WTC11 (cell line): ENCODE data around the gene CTNNA3. TPM values are rescaled to one million over a fixed set of nuclear protein-coding genes. Genes with fewer than 3 reads are reported as not detected.

Experiments used
- ATAC-seq: fragments of 200-7000 bp; cut with Tn5 transposase; 2 replicates; pipeline ENCODE4 v1.10.0; 2021; ENCODE audit warnings: mild to moderate bottlenecking, moderate library complexity
- CTCF ChIA-PET: fragments of 300-600 bp; sonication (Branson Sonifier 250); formaldehyde crosslinking; loops from one replicate; lab custom pipeline; 2021; ENCODE audit warnings: antibody characterized with exemption; lab: Charles Lee
- POLR2A ChIA-PET: fragments of 350-600 bp; sonication (Branson Sonifier 250); formaldehyde crosslinking; loops from one replicate; lab custom pipeline; 2021; ENCODE audit warnings: antibody characterized with exemption; lab: Charles Lee
- DNase-seq: peaks from one replicate; pipeline ENCODE4 v3.0.0; 2021; ENCODE audit warnings: low spot score
- H3K27ac Mint-ChIP-seq: 2 replicates; pipeline ENCODE4 v1.8.0; 2021; ENCODE audit warnings: mixed read lengths
- H3K27me3 Mint-ChIP-seq: 2 replicates; pipeline ENCODE4 v1.8.0; 2021; ENCODE audit warnings: low read depth, mild to moderate bottlenecking, moderate library complexity, mixed read lengths
- H3K36me3 Mint-ChIP-seq: 2 replicates; pipeline ENCODE4 v1.8.0; 2021; ENCODE audit warnings: mixed read lengths
- H3K4me1 Mint-ChIP-seq: 2 replicates; pipeline ENCODE4 v1.8.0; 2022; ENCODE audit warnings: mixed read lengths
- H3K4me3 Mint-ChIP-seq: 2 replicates; pipeline ENCODE4 v1.8.0; 2021; ENCODE audit warnings: mild to moderate bottlenecking, moderate library complexity, mixed read lengths
- H3K9me3 Mint-ChIP-seq: 2 replicates; pipeline ENCODE4 v1.8.0; 2021; ENCODE audit warnings: mixed read lengths
- ESRRA ChIP-seq: sonication (generic); formaldehyde crosslinking; IDR thresholded peaks from 2 replicates; pipeline ENCODE4 v1.8.1; 2022; ENCODE audit warnings: mild to moderate bottlenecking, missing genetic modification reagents, borderline replicate concordance
- ETV6 ChIP-seq: sonication (generic); formaldehyde crosslinking; IDR thresholded peaks from 2 replicates; pipeline ENCODE4 v1.8.1; 2022; ENCODE audit warnings: mild to moderate bottlenecking, missing genetic modification reagents
- FOXP1 ChIP-seq: sonication (generic); formaldehyde crosslinking; IDR thresholded peaks from 2 replicates; pipeline ENCODE4 v1.8.0; 2022; ENCODE audit warnings: missing genetic modification reagents, mild to moderate bottlenecking, moderate library complexity, borderline replicate concordance
- GABPB1 ChIP-seq: sonication (generic); formaldehyde crosslinking; IDR thresholded peaks from 2 replicates; pipeline ENCODE4 v1.8.1; 2023; ENCODE audit warnings: mild to moderate bottlenecking, missing genetic modification reagents
- GTF2I ChIP-seq: fragments of 250-450 bp; sonication (Bioruptor Pico); conservative IDR thresholded peaks from 2 replicates; pipeline ENCODE4 v1.4.0; 2021; ENCODE audit warnings: mild to moderate bottlenecking
- NFYB ChIP-seq: sonication (generic); formaldehyde crosslinking; conservative IDR thresholded peaks from 2 replicates; pipeline ENCODE4 v1.8.0; 2022; ENCODE audit warnings: low read depth, missing genetic modification reagents
- RORB ChIP-seq: fragments of 250-450 bp; sonication (Bioruptor Pico); IDR thresholded peaks from 2 replicates; pipeline ENCODE4 v1.9.0; 2021; ENCODE audit warnings: mild to moderate bottlenecking
- SP1 ChIP-seq: sonication (generic); formaldehyde crosslinking; conservative IDR thresholded peaks from 2 replicates; pipeline ENCODE4 v1.8.1; 2022; ENCODE audit warnings: missing genetic modification reagents
- ZBTB21 ChIP-seq: sonication (generic); formaldehyde crosslinking; IDR thresholded peaks from 2 replicates; pipeline ENCODE4 v1.8.1; 2023; ENCODE audit warnings: mild to moderate bottlenecking, missing genetic modification reagents, borderline replicate concordance
- ZNF138 ChIP-seq: sonication (generic); formaldehyde crosslinking; conservative IDR thresholded peaks from 2 replicates; pipeline ENCODE4 v1.8.1; 2022; ENCODE audit warnings: mild to moderate bottlenecking, moderate library complexity, missing genetic modification reagents
- ZNF263 ChIP-seq: sonication (generic); formaldehyde crosslinking; IDR thresholded peaks from 2 replicates; pipeline ENCODE4 v1.8.1; 2022; ENCODE audit warnings: low read depth, mild to moderate bottlenecking, moderate library complexity, missing genetic modification reagents
- total RNA-seq: library from RNA; stranded (reverse); gene quantifications from 3 replicates; pipeline ENCODE4 v1.2.3, GENCODE V29; 2021
- TF ChIP-seq, protein P1 (sequence below): sonication (generic); formaldehyde crosslinking; IDR thresholded peaks from 2 replicates; pipeline ENCODE4 v1.8.0; 2022; ENCODE audit warnings: mild to moderate bottlenecking, missing genetic modification reagents
- TF ChIP-seq, protein P2 (sequence below): sonication (generic); formaldehyde crosslinking; IDR thresholded peaks from 2 replicates; pipeline ENCODE4 v1.8.0; 2022; ENCODE audit warnings: mild to moderate bottlenecking, missing genetic modification reagents
- TF ChIP-seq, protein P3 (sequence below): fragments of 250-450 bp; sonication (Bioruptor Pico); conservative IDR thresholded peaks from 2 replicates; pipeline ENCODE4 v1.9.0; 2021; ENCODE audit warnings: mild to moderate bottlenecking
- TF ChIP-seq, protein P4 (sequence below): sonication (generic); formaldehyde crosslinking; IDR thresholded peaks from 2 replicates; pipeline ENCODE4 v1.8.1; 2022; ENCODE audit warnings: low read depth, missing genetic modification reagents, borderline replicate concordance
- TF ChIP-seq, protein P5 (sequence below): fragments of 200-600 bp; IDR thresholded peaks from 2 replicates; pipeline ENCODE4 v1.8.0; 2022; ENCODE audit warnings: antibody characterized with exemption
- TF ChIP-seq, protein P6 (sequence below): fragments of 250-450 bp; sonication (Bioruptor Pico); IDR thresholded peaks from 2 replicates; pipeline ENCODE4 v1.8.0; 2021; ENCODE audit warnings: mild to moderate bottlenecking
- TF ChIP-seq, protein P7 (sequence below): sonication (generic); formaldehyde crosslinking; conservative IDR thresholded peaks from 2 replicates; pipeline ENCODE4 v1.8.1; 2023; ENCODE audit warnings: mild to moderate bottlenecking, low read depth, missing genetic modification reagents, moderate library complexity

CTNNA3 gene
- total RNA-seq, 1 experiment from 2014 or later: 6.1 TPM

DNA sequence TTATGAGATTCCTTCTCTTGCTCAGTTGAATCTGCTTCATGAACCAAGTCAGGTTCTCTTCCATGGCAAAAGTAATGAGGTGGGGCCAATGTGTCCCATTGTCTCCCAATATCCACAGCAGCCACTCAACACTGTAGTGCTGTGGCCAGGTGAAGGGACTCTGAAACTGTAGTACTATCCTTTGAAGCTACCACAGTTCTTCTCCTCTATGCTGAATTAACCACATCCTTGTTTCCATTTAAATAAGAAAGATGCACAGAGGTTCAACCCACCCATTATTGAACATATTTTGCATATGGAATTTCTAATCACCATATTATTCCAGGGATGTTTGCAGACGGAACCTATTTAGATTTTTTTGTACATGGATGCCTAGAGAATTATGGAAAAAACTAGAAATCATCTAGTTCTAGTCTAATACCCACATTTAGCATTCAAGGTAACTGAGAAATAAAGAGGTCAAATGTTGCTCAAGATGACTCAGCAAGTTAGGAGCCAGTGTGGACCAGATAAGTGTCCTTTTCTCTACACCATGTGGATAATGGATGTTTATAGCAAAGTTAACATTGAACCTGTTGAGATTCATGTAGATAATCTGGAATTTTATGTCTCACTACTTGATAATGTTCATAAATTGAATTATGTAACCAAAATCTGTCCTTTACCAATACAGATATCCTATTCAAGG lies 705.7 kb downstream of the CTNNA3 start (continued):
- TF ChIP-seq SP1 (CRISPR knock-in tag): no peak

DNA sequence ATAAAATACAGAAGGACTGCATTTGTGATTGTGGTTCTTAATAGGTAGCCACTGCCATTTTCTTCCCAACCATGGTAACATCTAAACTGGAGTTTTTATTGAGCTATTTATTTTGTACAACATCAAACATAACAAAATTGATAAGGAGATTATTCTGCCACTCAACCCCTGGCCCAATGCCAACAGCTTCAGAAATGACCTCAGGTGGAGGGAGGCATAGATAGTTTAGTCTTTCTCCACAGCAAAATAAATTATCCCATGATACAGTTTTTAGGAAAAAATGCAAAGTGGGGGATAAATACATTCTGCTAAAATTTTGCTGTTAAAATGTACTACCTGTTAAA lies 712.5 kb downstream of the CTNNA3 start:
- Mint-ChIP-seq H3K4me3 (no peak overlapping the region), H3K9me3 (no peaks in the 10 kb centered on the region), H3K27me3 (no peaks in the 10 kb centered on the region), H3K27ac (no peak overlapping the region), H3K4me1 (no peaks in the 10 kb centered on the region), H3K36me3 (no peaks in the 10 kb centered on the region)
- POLR2A ChIA-PET: no interaction called here
- CTCF ChIA-PET: no interaction called here
- no peak for ATAC-seq
- TF ChIP-seq, protein P1, sequence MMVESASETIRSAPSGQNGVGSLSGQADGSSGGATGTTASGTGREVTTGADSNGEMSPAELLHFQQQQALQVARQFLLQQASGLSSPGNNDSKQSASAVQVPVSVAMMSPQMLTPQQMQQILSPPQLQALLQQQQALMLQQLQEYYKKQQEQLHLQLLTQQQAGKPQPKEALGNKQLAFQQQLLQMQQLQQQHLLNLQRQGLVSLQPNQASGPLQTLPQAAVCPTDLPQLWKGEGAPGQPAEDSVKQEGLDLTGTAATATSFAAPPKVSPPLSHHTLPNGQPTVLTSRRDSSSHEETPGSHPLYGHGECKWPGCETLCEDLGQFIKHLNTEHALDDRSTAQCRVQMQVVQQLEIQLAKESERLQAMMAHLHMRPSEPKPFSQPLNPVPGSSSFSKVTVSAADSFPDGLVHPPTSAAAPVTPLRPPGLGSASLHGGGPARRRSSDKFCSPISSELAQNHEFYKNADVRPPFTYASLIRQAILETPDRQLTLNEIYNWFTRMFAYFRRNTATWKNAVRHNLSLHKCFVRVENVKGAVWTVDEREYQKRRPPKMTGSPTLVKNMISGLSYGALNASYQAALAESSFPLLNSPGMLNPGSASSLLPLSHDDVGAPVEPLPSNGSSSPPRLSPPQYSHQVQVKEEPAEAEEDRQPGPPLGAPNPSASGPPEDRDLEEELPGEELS (CRISPR knock-in tag): no peak
- TF ChIP-seq GABPB1: no peak
- TF ChIP-seq, protein P2, sequence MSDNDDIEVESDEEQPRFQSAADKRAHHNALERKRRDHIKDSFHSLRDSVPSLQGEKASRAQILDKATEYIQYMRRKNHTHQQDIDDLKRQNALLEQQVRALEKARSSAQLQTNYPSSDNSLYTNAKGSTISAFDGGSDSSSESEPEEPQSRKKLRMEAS (CRISPR knock-in tag): no peak
- TF ChIP-seq, protein P3, sequence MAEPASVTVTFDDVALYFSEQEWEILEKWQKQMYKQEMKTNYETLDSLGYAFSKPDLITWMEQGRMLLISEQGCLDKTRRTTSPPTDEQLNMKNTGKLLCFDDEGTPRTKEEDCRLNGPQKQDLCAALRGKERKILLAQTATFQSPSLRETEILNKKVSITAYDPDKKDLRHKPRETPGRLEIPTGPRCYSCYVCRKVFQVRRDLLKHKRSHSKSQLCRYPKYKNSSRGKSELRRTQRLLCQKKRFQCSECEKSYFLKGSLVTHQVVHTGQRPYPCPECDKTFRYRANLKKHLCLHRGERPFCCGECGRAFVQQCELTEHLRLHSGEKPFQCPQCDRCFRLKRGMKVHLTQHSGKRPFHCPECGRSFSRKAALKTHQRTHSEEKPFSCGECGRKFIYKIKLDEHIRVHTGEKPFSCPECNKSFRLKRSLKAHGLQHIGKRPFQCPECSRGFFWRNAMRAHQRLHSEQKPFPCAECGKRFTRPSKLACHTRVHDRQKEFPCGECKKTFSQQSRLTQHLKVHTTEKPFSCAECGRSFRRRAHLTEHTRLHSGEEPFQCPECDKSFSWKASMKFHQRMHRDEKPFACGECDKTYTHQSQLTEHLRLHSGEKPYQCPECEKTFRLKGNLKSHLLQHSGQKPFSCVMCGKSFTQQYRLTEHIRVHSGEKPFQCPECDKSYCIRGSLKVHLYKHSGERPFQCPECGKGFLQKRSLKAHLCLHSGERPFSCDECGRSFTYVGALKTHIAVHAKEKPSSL (CRISPR knock-in tag): no peak
- no peak for TF ChIP-seq ZNF263 (CRISPR knock-in tag)
- TF ChIP-seq, protein P4, sequence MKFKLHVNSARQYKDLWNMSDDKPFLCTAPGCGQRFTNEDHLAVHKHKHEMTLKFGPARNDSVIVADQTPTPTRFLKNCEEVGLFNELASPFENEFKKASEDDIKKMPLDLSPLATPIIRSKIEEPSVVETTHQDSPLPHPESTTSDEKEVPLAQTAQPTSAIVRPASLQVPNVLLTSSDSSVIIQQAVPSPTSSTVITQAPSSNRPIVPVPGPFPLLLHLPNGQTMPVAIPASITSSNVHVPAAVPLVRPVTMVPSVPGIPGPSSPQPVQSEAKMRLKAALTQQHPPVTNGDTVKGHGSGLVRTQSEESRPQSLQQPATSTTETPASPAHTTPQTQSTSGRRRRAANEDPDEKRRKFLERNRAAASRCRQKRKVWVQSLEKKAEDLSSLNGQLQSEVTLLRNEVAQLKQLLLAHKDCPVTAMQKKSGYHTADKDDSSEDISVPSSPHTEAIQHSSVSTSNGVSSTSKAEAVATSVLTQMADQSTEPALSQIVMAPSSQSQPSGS (CRISPR knock-in tag): no peak
- TF ChIP-seq GTF2I: no peak
- TF ChIP-seq, protein P5, sequence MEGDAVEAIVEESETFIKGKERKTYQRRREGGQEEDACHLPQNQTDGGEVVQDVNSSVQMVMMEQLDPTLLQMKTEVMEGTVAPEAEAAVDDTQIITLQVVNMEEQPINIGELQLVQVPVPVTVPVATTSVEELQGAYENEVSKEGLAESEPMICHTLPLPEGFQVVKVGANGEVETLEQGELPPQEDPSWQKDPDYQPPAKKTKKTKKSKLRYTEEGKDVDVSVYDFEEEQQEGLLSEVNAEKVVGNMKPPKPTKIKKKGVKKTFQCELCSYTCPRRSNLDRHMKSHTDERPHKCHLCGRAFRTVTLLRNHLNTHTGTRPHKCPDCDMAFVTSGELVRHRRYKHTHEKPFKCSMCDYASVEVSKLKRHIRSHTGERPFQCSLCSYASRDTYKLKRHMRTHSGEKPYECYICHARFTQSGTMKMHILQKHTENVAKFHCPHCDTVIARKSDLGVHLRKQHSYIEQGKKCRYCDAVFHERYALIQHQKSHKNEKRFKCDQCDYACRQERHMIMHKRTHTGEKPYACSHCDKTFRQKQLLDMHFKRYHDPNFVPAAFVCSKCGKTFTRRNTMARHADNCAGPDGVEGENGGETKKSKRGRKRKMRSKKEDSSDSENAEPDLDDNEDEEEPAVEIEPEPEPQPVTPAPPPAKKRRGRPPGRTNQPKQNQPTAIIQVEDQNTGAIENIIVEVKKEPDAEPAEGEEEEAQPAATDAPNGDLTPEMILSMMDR: no peak
- TF ChIP-seq ESRRA (CRISPR knock-in tag): no peak
- TF ChIP-seq ETV6: no peak
- TF ChIP-seq ZNF138 (CRISPR knock-in tag): no peak
- no peak for TF ChIP-seq RORB (CRISPR knock-in tag)
- TF ChIP-seq, all 79 proteins: peak for 0
- DNase-seq: no peak

DNA sequence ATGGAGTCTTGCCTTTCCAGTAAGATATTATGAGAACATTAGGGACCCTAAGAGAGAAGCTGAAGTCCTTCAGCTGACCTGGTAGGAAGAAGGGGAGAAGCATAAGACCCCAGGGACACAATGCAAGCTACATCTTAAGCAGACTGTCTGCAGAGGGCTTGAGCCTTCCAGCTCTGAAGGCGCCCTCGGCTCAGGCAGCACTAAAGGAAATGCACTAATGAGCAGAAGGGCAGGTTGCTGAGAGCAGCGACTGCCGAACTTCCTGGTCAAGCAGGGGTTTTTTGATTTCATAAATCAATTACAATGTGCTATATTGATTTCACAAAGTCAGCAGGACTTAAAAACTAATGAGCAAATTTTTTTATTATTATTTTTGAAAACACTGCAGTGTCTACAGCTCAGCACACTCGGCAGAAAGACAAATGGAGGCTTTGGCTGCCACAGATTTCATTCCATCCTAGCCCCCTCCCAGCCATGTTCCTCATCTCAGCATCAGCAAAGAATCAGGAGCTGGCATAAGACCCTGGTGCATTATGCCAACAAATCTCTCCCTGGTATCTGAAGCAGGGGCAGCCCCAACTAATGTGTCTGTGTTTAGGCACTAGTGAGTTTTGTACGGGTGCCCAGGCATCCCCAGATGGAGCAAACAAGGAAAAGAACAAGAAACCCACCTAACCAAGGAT lies 713.1 kb downstream of the CTNNA3 start:
- Mint-ChIP-seq H3K27ac (no peak overlapping the region), H3K27me3 (no peaks in the 10 kb centered on the region), H3K4me1 (no peaks in the 10 kb centered on the region), H3K36me3 (no peaks in the 10 kb centered on the region), H3K4me3 (no peak overlapping the region), H3K9me3 (no peaks in the 10 kb centered on the region)
- ChIA-PET CTCF (no interaction called here), POLR2A (no interaction called here)
- peak; percentile 78 for ATAC-seq
- no peak for DNase-seq
- no peak for TF ChIP-seq FOXP1 (CRISPR knock-in tag)
- TF ChIP-seq NFYB: no peak
- TF ChIP-seq ZBTB21: no peak
- TF ChIP-seq, protein P6, sequence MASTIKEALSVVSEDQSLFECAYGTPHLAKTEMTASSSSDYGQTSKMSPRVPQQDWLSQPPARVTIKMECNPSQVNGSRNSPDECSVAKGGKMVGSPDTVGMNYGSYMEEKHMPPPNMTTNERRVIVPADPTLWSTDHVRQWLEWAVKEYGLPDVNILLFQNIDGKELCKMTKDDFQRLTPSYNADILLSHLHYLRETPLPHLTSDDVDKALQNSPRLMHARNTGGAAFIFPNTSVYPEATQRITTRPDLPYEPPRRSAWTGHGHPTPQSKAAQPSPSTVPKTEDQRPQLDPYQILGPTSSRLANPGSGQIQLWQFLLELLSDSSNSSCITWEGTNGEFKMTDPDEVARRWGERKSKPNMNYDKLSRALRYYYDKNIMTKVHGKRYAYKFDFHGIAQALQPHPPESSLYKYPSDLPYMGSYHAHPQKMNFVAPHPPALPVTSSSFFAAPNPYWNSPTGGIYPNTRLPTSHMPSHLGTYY (CRISPR knock-in tag): no peak
- TF ChIP-seq, protein P7, sequence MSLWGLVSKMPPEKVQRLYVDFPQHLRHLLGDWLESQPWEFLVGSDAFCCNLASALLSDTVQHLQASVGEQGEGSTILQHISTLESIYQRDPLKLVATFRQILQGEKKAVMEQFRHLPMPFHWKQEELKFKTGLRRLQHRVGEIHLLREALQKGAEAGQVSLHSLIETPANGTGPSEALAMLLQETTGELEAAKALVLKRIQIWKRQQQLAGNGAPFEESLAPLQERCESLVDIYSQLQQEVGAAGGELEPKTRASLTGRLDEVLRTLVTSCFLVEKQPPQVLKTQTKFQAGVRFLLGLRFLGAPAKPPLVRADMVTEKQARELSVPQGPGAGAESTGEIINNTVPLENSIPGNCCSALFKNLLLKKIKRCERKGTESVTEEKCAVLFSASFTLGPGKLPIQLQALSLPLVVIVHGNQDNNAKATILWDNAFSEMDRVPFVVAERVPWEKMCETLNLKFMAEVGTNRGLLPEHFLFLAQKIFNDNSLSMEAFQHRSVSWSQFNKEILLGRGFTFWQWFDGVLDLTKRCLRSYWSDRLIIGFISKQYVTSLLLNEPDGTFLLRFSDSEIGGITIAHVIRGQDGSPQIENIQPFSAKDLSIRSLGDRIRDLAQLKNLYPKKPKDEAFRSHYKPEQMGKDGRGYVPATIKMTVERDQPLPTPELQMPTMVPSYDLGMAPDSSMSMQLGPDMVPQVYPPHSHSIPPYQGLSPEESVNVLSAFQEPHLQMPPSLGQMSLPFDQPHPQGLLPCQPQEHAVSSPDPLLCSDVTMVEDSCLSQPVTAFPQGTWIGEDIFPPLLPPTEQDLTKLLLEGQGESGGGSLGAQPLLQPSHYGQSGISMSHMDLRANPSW (CRISPR knock-in tag): no peak
- TF ChIP-seq, protein P5: no peak
